Kidney glomerular epithelial cell (primary cell): ENCODE results near the gene KRTAP10-6.
"Not testable (repeated sequence)": the region's sequence is repeated elsewhere in the genome, so short reads cannot be mapped to it uniquely, and the experiment has no call there.

ENCODE experiments used
- DNase-seq: peaks from one replicate; lab custom pipeline; 2025; lab: John Stamatoyannopoulos, UW

Gene KRTAP10-6

GRCh38 chr21:44592446-44593311, at the start of gene KRTAP10-6:
KRTAP10-6 (minus strand) TSS chr21:44592505; CDS start chr21:44592484, 21 bp downstream.
- DNase-seq, result no peak

DNA sequence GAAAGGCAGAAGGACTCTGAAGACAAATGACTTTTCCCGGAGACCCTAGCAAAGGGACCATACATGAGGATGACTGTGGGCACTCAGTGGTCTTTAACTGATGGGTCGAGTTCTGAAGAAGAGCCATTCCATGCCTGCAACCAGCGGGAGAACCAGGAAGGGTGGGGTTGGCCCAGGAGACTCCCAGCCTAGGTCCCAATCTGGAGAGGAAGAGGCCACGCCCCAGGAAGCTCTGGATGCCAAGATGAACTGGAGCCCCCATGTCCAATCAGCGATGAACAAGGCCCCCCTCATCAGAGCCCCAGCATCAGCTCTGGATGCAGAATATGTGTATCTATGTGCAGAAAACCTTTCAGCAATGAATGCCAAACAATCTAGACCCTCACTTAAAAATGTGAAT, 48.5 kb upstream of the KRTAP10-6 start:
- no peak for DNase-seq

DNA sequence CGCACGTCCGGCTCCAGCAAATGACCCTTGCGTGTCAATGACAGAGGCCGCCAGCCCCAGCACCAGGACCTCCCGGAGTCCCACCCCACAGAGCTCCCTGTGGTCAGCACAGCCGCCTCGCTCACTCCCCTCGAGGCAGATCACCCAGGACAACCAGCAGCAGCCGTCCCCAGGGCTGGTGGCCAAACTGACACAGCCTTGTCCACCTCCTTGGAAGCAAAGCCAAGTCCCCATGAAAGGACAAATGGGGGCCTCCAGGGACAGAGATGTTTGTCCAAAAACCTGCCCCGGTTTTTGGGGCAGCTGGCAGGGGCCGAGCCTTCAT, 47.0 kb upstream of the KRTAP10-6 start:
- DNase-seq, result no peak

- not testable (repeated sequence) for DNase-seq
Measured at GRCh38 chr21:44638506-44639330, 46.4 kb upstream of the KRTAP10-6 start.

DNA sequence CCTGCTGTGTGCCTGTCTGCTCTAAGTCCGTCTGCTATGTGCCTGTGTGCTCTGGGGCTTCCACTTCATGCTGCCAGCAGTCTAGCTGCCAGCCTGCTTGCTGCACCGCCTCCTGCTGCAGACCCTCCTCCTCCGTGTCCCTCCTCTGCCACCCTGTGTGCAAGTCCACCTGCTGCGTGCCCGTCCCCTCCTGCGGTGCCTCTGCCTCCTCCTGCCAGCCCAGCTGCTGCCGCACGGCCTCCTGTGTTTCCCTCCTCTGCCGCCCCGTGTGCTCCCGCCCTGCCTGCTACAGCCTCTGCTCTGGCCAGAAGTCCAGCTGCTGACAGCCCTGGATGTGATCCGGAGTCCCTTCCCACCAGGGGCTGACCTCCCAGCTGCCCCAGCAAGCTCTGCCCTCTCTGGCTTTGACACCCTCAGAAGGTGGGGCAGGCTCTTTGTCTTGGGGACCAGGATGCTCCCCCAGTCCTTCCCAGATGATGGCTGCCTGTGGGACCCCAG, 45.6 kb upstream of the KRTAP10-6 start:
- not testable (repeated sequence) for DNase-seq

GRCh38 chr21:44637018-44637850, 44.9 kb upstream of the KRTAP10-6 start, which contains the start of gene KRTAP10-10:
KRTAP10-10 (plus strand) TSS chr21:44637356; CDS start chr21:44637418, 62 bp downstream.
- DNase-seq, result no peak

- no peak for DNase-seq
Measured at GRCh38 chr21:44636209-44637017, 44.1 kb upstream of the KRTAP10-6 start.

DNA sequence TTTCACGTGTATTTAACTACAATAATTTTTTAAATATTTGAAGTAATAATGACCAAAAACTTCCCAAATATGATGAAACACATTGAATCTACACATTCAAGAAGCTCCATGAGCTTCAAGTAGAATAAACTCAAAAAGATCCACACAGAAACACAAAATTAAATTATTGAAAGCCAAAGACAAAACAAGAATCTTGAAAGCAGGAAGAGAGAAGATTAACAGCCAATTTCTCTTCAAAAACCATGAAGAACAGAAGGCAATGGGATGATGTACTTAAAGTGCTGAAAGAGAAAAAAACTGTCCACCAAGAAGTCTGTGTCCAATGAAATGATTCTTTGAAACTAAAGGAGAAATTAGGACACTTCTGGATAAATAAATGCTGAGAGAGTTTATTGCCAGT, 39.8 kb upstream of the KRTAP10-6 start:
- no peak for DNase-seq

GRCh38 chr21:44630440-44630839, 38.1 kb upstream of the KRTAP10-6 start:
- DNase-seq, result no peak

- no peak for DNase-seq
Measured at GRCh38 chr21:44628707-44629391, 36.5 kb upstream of the KRTAP10-6 start.

GRCh38 chr21:44627831-44628233, 35.5 kb upstream of the KRTAP10-6 start:
- DNase-seq, result not testable (repeated sequence)

DNA sequence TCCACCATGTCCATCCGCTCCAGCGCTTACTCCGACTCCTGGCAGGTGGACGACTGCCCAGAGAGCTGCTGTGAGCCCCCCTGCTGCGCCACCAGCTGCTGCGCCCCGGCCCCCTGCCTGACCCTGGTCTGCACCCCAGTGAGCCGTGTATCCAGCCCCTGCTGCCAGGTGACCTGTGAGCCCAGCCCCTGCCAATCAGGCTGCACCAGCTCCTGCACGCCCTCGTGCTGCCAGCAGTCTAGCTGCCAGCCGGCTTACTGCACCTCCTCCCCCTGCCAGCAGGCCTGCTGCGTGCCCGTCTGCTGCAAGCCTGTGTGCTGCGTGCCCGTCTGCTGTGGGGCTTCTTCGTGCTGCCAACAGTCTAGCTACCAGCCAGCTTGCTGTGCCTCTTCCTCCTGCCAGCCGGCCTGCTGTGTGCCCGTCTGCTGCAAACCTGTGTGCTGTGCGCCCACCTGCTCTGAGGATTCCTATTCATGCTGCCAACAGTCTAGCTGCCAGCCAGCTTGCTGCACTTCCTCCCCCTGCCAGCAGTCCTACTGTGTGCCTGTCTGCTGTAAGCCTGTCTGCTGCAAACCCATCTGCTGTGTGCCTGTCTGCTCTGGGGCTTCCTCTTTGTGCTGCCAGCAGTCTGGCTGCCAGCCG, 35.0 kb upstream of the KRTAP10-6 start:
- DNase-seq, result not testable (repeated sequence)

DNA sequence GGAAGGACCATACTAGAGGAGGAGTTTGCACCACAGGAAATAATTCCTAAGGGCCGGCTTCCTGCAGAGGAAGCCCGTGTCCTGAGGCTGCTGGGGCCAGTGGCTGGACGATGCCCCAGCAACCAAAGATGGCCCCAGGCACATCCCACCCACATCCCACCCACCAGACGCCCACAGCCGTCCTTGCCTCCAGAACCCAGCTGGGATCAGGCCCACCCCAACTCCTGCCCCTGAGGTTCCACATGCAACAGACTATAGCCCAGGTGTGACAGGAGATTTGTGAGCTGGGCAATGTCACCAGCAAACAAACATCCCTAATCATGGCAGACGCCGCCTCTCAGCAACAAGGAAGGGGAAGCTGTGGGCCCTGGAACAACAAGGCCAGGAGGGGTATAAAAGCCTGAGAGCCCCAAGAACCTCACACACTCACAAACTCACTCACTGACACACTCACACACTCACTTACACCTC, 34.4 kb upstream of the KRTAP10-6 start, which contains the start of gene KRTAP10-9:
Gene KRTAP10-9, plus strand, starts transcription at position 421 of the 471 bp plus-strand sequence. CDS start 79 bp downstream, outside the sequence.
- no peak for DNase-seq

DNA sequence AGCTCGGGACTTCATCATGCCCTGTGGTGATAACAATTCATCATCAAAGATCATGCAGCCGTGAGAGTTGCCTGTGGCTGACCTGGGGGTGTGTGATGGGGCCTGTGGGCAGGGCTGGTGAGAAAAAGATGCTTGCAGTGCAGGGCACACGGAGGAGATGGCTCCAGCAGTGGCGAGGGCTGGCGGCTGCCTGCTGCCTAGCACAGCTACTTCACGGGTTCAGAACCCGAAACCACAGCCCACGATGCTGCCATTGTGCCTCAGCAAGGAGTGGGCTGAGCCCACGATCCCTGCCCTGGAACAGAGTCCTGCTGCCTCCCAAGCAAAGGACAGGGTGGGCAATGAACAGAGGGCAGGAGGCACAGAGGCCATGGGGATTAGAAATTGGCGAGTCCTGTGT, 34.0 kb upstream of the KRTAP10-6 start:
- no peak for DNase-seq

DNA sequence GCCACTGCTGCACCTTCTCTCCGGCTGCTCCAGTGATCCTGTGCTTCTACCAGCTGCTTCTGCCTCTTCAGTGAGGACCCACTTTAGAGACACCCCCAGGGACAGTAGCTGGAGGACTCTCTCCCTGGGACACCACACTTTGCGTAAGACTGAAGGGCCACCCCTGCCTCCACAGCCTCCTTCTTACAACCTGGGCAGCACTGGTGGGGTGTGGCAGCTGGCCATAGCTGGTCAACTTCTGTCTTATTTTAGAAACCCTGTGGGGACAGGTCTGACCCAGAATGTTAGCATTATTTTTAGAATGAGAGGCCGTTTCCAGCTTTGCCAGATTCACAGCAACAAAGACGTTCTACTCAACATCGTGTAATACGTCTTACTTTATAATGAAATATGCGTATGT, 33.5 kb upstream of the KRTAP10-6 start:
- no peak for DNase-seq

- no peak for DNase-seq
Measured at GRCh38 chr21:44623575-44623974, 31.3 kb upstream of the KRTAP10-6 start.

DNA sequence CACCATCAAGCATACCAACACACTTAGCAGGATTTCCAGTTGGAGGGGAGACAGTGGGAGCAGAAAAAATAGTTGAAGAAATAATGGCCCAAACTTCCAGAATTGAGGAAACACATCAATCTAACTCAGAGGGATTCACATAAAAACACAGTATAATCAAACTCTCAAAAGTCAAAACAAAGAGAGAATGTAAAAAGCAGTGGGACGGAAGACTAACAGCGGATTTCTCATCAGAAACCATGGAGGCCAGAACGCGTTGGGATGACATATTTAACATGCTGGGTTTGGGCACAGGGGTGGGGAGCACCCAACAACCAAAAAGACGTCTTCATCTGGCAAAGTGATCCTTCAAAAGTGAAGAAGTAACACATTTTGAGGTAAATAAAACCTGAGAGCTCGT, 27.6 kb upstream of the KRTAP10-6 start:
- DNase-seq, result no peak

DNA sequence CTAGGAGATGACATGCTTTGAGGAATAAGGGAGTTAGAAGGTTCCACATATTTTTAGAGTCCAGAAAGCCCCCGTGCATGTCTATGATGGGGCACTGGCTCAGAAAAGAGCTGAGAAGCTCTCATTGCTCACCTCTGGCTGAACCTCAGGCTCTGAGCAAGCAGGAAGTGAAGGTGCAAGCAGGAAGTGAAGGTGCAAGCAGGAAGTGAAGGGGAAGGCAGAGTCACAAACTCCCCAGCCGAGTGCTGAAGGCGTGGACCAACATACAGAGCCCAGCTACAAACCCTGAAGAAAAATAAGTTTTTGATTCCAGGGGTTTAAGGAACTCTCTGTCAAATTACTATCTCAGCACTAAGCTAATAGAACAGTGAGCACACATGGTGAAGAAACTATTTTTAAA, 26.6 kb upstream of the KRTAP10-6 start:
- DNase-seq, result no peak

GRCh38 chr21:44618504-44618903, 26.2 kb upstream of the KRTAP10-6 start:
- no peak for DNase-seq

DNA sequence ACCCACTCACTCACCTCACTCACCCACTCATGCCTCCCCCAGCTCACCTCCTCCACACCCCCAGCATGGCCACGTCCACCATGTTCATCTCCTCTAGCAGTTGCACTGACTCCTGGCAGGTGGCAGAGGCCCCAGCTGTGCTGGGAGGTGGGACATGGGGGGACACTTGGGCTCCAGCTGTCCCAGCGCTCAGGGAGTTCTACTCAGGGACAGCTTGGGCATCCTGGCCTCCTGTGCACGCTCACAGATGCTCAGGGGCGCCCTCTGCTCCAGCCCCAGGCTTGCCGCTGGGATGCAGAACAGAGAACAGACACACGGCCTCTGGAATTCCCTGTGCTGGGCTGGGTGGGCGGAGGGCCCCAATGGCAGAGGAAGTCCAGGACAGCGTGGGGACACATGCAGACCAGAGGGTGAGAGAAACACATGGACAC, 24.8 kb upstream of the KRTAP10-6 start:
- no peak for DNase-seq
